ENCODE results near the gene AIPL1.

DNA sequence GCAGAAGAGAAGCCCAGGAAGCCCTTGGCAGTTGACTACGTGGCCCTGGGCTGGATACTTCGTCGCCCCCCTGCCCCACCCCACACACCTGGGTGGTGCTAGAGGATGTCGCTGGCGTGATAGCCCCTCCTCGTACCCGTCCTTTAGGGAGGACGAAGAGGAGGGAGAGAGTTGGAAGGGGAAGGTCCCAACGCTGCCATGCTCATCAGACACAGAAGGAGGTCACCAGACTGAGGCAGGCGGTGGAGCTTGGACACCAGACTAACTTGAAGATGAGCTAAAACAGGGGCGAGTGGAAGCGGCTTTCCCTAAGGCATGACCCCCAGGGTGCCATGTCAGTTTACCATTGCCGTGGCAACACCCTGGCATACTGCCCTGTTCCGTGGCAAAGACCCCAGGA is 11.0 kb downstream of the AIPL1 start:
- TF ChIP-seq, protein P1, sequence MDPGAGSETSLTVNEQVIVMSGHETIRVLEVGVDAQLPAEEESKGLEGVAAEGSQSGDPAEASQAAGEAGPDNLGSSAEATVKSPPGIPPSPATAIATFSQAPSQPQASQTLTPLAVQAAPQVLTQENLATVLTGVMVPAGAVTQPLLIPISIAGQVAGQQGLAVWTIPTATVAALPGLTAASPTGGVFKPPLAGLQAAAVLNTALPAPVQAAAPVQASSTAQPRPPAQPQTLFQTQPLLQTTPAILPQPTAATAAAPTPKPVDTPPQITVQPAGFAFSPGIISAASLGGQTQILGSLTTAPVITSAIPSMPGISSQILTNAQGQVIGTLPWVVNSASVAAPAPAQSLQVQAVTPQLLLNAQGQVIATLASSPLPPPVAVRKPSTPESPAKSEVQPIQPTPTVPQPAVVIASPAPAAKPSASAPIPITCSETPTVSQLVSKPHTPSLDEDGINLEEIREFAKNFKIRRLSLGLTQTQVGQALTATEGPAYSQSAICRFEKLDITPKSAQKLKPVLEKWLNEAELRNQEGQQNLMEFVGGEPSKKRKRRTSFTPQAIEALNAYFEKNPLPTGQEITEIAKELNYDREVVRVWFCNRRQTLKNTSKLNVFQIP (CRISPR knock-in tag; IDR thresholded peaks at IDR 0.05; ENCODE audit: borderline replicate concordance, low read depth), result no peak
- TF ChIP-seq ZNF8 (CRISPR knock-in tag; IDR thresholded peaks at IDR 0.05) (no peak), RARB (CRISPR knock-in tag; IDR thresholded peaks at IDR 0.05) (no peak), ESRRG (CRISPR knock-in tag; IDR thresholded peaks at IDR 0.05) (no peak), ZNF565 (CRISPR knock-in tag; conservative IDR thresholded peaks at IDR 0.05; ENCODE audit: low read depth) (no peak), ZFP3 (CRISPR knock-in tag; IDR thresholded peaks at IDR 0.05) (no peak), TSHZ2 (CRISPR knock-in tag; IDR thresholded peaks at IDR 0.05) (no peak), ZFP30 (CRISPR knock-in tag; IDR thresholded peaks at IDR 0.05) (no peak), ISL1 (CRISPR knock-in tag; IDR thresholded peaks at IDR 0.05) (no peak)
